IMR-90 (cell line): ENCODE data around the gene CXCL1. TPM values are rescaled to one million over a fixed set of nuclear protein-coding genes. Genes with fewer than 3 reads are reported as not detected.

ENCODE experiments used
- ATAC-seq: fragments of 200-7000 bp; cut with Tn5 transposase; 2 replicates; pipeline ENCODE4 v1.9.1; 2020; ENCODE audit warnings: low read depth, mild to moderate bottlenecking, moderate library complexity
- BruUV-seq: library from RNA; stranded (reverse); fragments of 400-500 nt; replicated peaks from 2 replicates; lab custom pipeline; 2021; lab: Mats Ljungman, UMichigan
- CTCF ChIA-PET: fragments of 300-600 bp; formaldehyde crosslinking; extraction: SDS; loops from one replicate; lab custom pipeline; 2021; ENCODE audit warnings: antibody characterized with exemption; lab: Yijun Ruan, JAX
- POLR2A ChIA-PET: fragments of 300-600 bp; sonication (Branson Sonifier 250); formaldehyde crosslinking; loops from one replicate; lab custom pipeline; 2022; ENCODE audit warnings: antibody characterized with exemption; ENCODE audit not compliant: unreplicated experiment; lab: Charles Lee
- DNase-seq: peaks from one replicate; pipeline ENCODE4 v3.0.0; 2013
- H2AFZ ChIP-seq: replicated peaks from 2 replicates; pipeline ENCODE3; 2013; ENCODE audit warnings: low read length, mild to moderate bottlenecking; ENCODE audit not compliant: poor library complexity
- H2AK5ac ChIP-seq: 2 replicates; pipeline ENCODE4 v1.6.1; 2013; ENCODE audit warnings: low read depth, low read length, inconsistent platforms
- H2AK9ac ChIP-seq: replicated peaks from 2 replicates; pipeline ENCODE3; 2013; ENCODE audit warnings: mild to moderate bottlenecking, low read depth, low read length, moderate library complexity; ENCODE audit not compliant: poor library complexity
- H2BK120ac ChIP-seq: 2 replicates; pipeline ENCODE4 v1.6.1; 2013; ENCODE audit warnings: low read depth, low read length, inconsistent platforms
- H2BK15ac ChIP-seq: 3 replicates; pipeline ENCODE4 v1.6.1; 2013; ENCODE audit warnings: low read depth, low read length, inconsistent platforms
- H2BK20ac ChIP-seq: 2 replicates; pipeline ENCODE4 v1.6.1; 2013; ENCODE audit warnings: low read depth, mild to moderate bottlenecking, inconsistent platforms, low read length, moderate library complexity
- H2BK5ac ChIP-seq: 2 replicates; pipeline ENCODE4 v1.6.1; 2013; ENCODE audit warnings: mild to moderate bottlenecking, low read depth, low read length, inconsistent platforms; ENCODE audit not compliant: poor library complexity, severe bottlenecking
- H3K14ac ChIP-seq: replicated peaks from 2 replicates; pipeline ENCODE4 v1.6.1; 2013; ENCODE audit warnings: low read depth, low read length, inconsistent platforms
- H3K18ac ChIP-seq: 2 replicates; pipeline ENCODE4 v1.6.1; 2013; ENCODE audit warnings: low read depth, low read length, control low read depth
- H3K23ac ChIP-seq: 2 replicates; pipeline ENCODE4 v1.6.1; 2013; ENCODE audit warnings: low read depth, low read length, inconsistent platforms
- H3K27ac ChIP-seq: 2 replicates; pipeline ENCODE4 v1.5.1; 2013; ENCODE audit warnings: mild to moderate bottlenecking, control low read depth, low read length; ENCODE audit not compliant: insufficient read depth
- H3K27me3 ChIP-seq: 2 replicates; pipeline ENCODE4 v1.6.1; 2013; ENCODE audit warnings: low read length; ENCODE audit not compliant: control insufficient read depth, insufficient read depth
- H3K36me3 ChIP-seq: 2 replicates; pipeline ENCODE4 v1.6.1; 2013; ENCODE audit warnings: low read length, mixed read lengths; ENCODE audit not compliant: control insufficient read depth, insufficient read depth
- H3K4ac ChIP-seq: 2 replicates; pipeline ENCODE4 v1.6.1; 2013; ENCODE audit warnings: low read depth, low read length, inconsistent platforms
- H3K4me1 ChIP-seq: 2 replicates; pipeline ENCODE4 v1.6.1; 2013; ENCODE audit warnings: low read length, mixed read lengths; ENCODE audit not compliant: control insufficient read depth, insufficient read depth
- H3K4me2 ChIP-seq: 2 replicates; pipeline ENCODE4 v1.6.1; 2013; ENCODE audit warnings: low read depth, mild to moderate bottlenecking, control low read depth, low read length, moderate library complexity
- H3K4me3 ChIP-seq: 2 replicates; pipeline ENCODE4 v1.5.1; 2013; ENCODE audit warnings: low read depth, mild to moderate bottlenecking, control low read depth, low read length, moderate library complexity; ENCODE audit not compliant: insufficient read depth
- H3K56ac ChIP-seq: 2 replicates; pipeline ENCODE4 v1.6.1; 2013; ENCODE audit warnings: low read length, inconsistent platforms; ENCODE audit not compliant: insufficient read depth; ENCODE audit errors: extremely low read depth
- H3K79me1 ChIP-seq, 2 experiments: 2 replicates each; pipeline ENCODE4 v1.6.1; 2013; ENCODE audit warnings: low read length in 2 of 2, inconsistent platforms in 1 of 2, low read depth in 1 of 2
- H3K9ac ChIP-seq: 2 replicates; pipeline ENCODE4 v1.6.1; 2013; ENCODE audit warnings: low read depth, low read length, control low read depth
- H3K9me1 ChIP-seq: 2 replicates; pipeline ENCODE4 v1.6.1; 2013; ENCODE audit warnings: low read length, inconsistent platforms; ENCODE audit not compliant: insufficient read depth
- H3K9me3 ChIP-seq: 2 replicates; pipeline ENCODE4 v1.6.1; 2013; ENCODE audit warnings: low read length; ENCODE audit not compliant: control insufficient read depth, insufficient read depth
- H4K20me1 ChIP-seq: 2 replicates; pipeline ENCODE4 v1.6.1; 2013; ENCODE audit warnings: low read length, inconsistent platforms; ENCODE audit not compliant: insufficient read depth
- H4K5ac ChIP-seq: 2 replicates; pipeline ENCODE4 v1.6.1; 2013; ENCODE audit warnings: mild to moderate bottlenecking, low read depth, low read length, control low read depth
- H4K8ac ChIP-seq, 2 experiments: 2 replicates each; pipeline ENCODE4 v1.6.1; 2013; ENCODE audit warnings: low read depth in 2 of 2, low read length in 2 of 2, control low read depth in 1 of 2, inconsistent platforms in 1 of 2
- H4K91ac ChIP-seq: 2 replicates; pipeline ENCODE4 v1.6.1; 2013; ENCODE audit warnings: low read depth, low read length, inconsistent platforms; ENCODE audit not compliant: insufficient read depth
- CEBPB ChIP-seq: IDR thresholded peaks from 2 replicates; pipeline ENCODE4 v1.6.1; 2012; ENCODE audit warnings: low read depth, low read length, improper control_type of control experiment
- CHD1 ChIP-seq: IDR thresholded peaks from 2 replicates; pipeline ENCODE4 v1.6.1; 2012; ENCODE audit warnings: low read depth, low read length, improper control_type of control experiment
- MXI1 ChIP-seq: IDR thresholded peaks from 2 replicates; pipeline ENCODE4 v1.6.1; 2012; ENCODE audit warnings: low read depth, mild to moderate bottlenecking, low read length, moderate library complexity, borderline replicate concordance
- WGBS, 2 experiments: methylation state at CpG; one replicate each; pipeline versions ENCODE4 v1.1.5 to v1.1.7; 2013; ENCODE audit warnings: missing lambda C conversion rate in 2 of 2; ENCODE audit not compliant: insufficient read length in 1 of 2; ENCODE audit errors: extremely low coverage in 2 of 2; 5-methylcytosine and 5-hydroxymethylcytosine counted together
- dilution Hi-C: fragments of 300-500 bp; cut with HindIII; formaldehyde crosslinking; loops from one replicate; pipeline ENCODE4 v1.14.3; 2018; ENCODE audit warnings: low sequenced_read_pairs; ENCODE audit not compliant: unreplicated experiment
- in situ Hi-C: fragments of 300-500 bp; cut with MboI; formaldehyde crosslinking; loops from 3 replicates; pipeline ENCODE4 v1.14.3; 2019; ENCODE audit warnings: low sequenced_read_pairs, inconsistent platforms, mixed read lengths
- intact Hi-C: fragments of 100-400 bp; cut with micrococcal nuclease; formaldehyde crosslinking; loops from 2 replicates; pipeline ENCODE4 v1.10.0; 2022
- polyA plus RNA-seq, 3 experiments: library from polyadenylated mRNA; depleted of rRNA; stranded (reverse); fragments of >200 nt; gene quantifications; 2 replicates each; pipeline ENCODE4 v1.2.3, GENCODE V29; 2012; ENCODE audit warnings: low replicate concordance in 1 of 3
- total RNA-seq: library from RNA; depleted of rRNA; stranded (reverse); fragments of >200 nt; gene quantifications from 2 replicates; pipeline ENCODE4 v1.2.3, GENCODE V29; 2012

The CXCL1 gene
- total and polyA plus RNA-seq, 2 of the 4 experiments (the other 2 are of a cell fraction) = 2.0 TPM; not detected in 1

DNA sequence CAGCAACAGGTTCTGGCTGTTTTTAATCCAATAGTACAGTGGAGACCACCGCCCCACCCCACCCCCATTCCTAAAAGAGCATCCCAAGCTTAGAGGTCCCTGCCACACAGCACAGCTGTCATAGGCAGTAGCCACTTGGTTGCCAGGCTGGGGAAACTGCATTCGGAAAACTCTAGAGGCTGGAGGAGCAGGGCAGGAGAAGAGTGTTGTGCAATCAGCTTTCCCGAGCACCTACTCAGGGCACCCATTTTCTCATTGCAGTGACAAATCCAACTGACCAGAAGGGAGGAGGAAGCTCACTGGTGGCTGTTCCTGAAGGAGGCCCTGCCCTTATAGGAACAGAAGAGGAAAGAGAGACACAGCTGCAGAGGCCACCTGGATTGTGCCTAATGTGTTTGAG, 1.1 kb downstream of the CXCL1 start:
- no TSS peak for BruUV-seq
- no peaks in the 10 kb centered on the region for H3K79me1 ChIP-seq
- no peak overlapping the region; the same call in 2 of the 3 replicates for H2BK15ac ChIP-seq
- no peaks in the 10 kb centered on the region for H3K9me3 ChIP-seq
- in situ Hi-C loops (no loop called here), intact Hi-C loops (no loop called here), dilution Hi-C loops (no loop called here)
- H3K27ac ChIP-seq = no peak overlapping the region
- no peak overlapping the region for H2AK9ac ChIP-seq
- TF ChIP-seq CEBPB (peak; percentile 71), CHD1 (no peak), MXI1 (no peak)
- no peaks in the 10 kb centered on the region for H4K20me1 ChIP-seq
- no peak overlapping the region for H2BK5ac ChIP-seq
- H3K27me3 ChIP-seq = peaks cover 54% of the 10 kb centered on the region
- ATAC-seq (no peak), DNase-seq (no peak)
- no peaks in the 10 kb centered on the region for H3K36me3 ChIP-seq
- H4K5ac ChIP-seq = no peak overlapping the region
- no CpG with 5 or more reads among the region's 3 CpGs for WGBS, 2 experiments
- no peak overlapping the region for H3K4ac ChIP-seq
- no peak overlapping the region for H2BK20ac ChIP-seq
- peaks cover 3% of the 10 kb centered on the region; the same call in 1 of the 2 replicates for H3K4me1 ChIP-seq
- no peaks in the 10 kb centered on the region for H3K9me1 ChIP-seq
- POLR2A ChIA-PET = no interaction called here
- CTCF ChIA-PET = no interaction called here
- no peak overlapping the region for H3K18ac ChIP-seq
- H3K56ac ChIP-seq = no peak overlapping the region
- H3K14ac ChIP-seq = no peak overlapping the region
- no peak overlapping the region for H3K23ac ChIP-seq
- no peak overlapping the region for H4K8ac ChIP-seq
- no peak overlapping the region for H3K4me2 ChIP-seq
- H2BK120ac ChIP-seq = no peak overlapping the region
- H3K4me3 ChIP-seq = no peak overlapping the region
- H3K9ac ChIP-seq = no peak overlapping the region
- H4K91ac ChIP-seq = no peak overlapping the region
- peak overlapping the region; percentile 26; the same call in 1 of the 2 replicates for H2AK5ac ChIP-seq
- no peak overlapping the region for H2AFZ ChIP-seq
